Measurements from ENCODE around the gene PTPN3. TPM values are rescaled to one million over a fixed set of nuclear protein-coding genes. Genes with fewer than 3 reads are reported as not detected.

PTPN3 gene
- total RNA-seq, 1 experiment from 2014 or later, result 10.4 TPM

- Histone ChIP-seq H3K9me3 (ENCODE audit: control insufficient read depth, insufficient read depth, low read depth, low read length) (no peaks in the 10 kb centered on the region), H3K36me3 (ENCODE audit: control insufficient read depth, insufficient read depth, low read length) (0 out of 2 replicates have a peak, but pooled peaks cover 3% of the 10 kb centered on the region), H3K27ac (ENCODE audit: low read length) (no peak overlapping the region), H3K4me1 (ENCODE audit: control insufficient read depth, insufficient read depth, low read length) (no peaks in the 10 kb centered on the region), H3K4me3 (ENCODE audit: low read depth in 2 of 2, low read length in 2 of 2) (no peak overlapping the region), H3K27me3 (ENCODE audit: control insufficient read depth, insufficient read depth, low read length) (no peaks in the 10 kb centered on the region)
- intact Hi-C loops (cut with micrococcal nuclease; ENCODE audit: unreplicated experiment) (no loop called here), in situ Hi-C loops (cut with HindIII; ENCODE audit: low pct_unique_long_range_greater_than_20kb, low sequenced_read_pairs) (no loop called here)
- ATAC-seq, result no peak
- no TSS peak for BruUV-seq (replicated peaks)
- ChIA-PET CTCF (no interaction called here), POLR2A (interaction anchor here (0.6 kb wide), 1 partner anchor 54 kb away, joined by 5 read pairs; no protein-coding TSS in a partner anchor)
- DNase-seq (ENCODE audit: low read depth, low spot score), result no peak
- TF ChIP-seq POLR2AphosphoS5 (IDR thresholded peaks at IDR 0.05; ENCODE audit: low read depth, low read length), result no peak
- no peak for TF ChIP-seq TCF7L2 (IDR thresholded peaks at IDR 0.05; ENCODE audit: low read depth, low read length)
- no peak for TF ChIP-seq CTCF (IDR thresholded peaks at IDR 0.05)
- TF ChIP-seq SIN3A (IDR thresholded peaks at IDR 0.05; ENCODE audit: borderline replicate concordance, insufficient read depth, low read depth, low read length), result no peak
- TF ChIP-seq, protein P1, sequence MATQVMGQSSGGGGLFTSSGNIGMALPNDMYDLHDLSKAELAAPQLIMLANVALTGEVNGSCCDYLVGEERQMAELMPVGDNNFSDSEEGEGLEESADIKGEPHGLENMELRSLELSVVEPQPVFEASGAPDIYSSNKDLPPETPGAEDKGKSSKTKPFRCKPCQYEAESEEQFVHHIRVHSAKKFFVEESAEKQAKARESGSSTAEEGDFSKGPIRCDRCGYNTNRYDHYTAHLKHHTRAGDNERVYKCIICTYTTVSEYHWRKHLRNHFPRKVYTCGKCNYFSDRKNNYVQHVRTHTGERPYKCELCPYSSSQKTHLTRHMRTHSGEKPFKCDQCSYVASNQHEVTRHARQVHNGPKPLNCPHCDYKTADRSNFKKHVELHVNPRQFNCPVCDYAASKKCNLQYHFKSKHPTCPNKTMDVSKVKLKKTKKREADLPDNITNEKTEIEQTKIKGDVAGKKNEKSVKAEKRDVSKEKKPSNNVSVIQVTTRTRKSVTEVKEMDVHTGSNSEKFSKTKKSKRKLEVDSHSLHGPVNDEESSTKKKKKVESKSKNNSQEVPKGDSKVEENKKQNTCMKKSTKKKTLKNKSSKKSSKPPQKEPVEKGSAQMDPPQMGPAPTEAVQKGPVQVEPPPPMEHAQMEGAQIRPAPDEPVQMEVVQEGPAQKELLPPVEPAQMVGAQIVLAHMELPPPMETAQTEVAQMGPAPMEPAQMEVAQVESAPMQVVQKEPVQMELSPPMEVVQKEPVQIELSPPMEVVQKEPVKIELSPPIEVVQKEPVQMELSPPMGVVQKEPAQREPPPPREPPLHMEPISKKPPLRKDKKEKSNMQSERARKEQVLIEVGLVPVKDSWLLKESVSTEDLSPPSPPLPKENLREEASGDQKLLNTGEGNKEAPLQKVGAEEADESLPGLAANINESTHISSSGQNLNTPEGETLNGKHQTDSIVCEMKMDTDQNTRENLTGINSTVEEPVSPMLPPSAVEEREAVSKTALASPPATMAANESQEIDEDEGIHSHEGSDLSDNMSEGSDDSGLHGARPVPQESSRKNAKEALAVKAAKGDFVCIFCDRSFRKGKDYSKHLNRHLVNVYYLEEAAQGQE (IDR thresholded peaks at IDR 0.05; ENCODE audit: insufficient read depth in 1 of 2, low read depth in 2 of 2, low read length in 1 of 2), result no peak
Observed at GRCh38 chr9:109399258-109399767, 98.8 kb downstream of the PTPN3 start.

GRCh38 chr9:109391176-109391575 is 106.9 kb downstream of the PTPN3 start:
- POLR2A ChIA-PET, result no interaction called here
- in situ Hi-C loops (cut with HindIII; ENCODE audit: low pct_unique_long_range_greater_than_20kb, low sequenced_read_pairs) (no loop called here), intact Hi-C loops (cut with micrococcal nuclease; ENCODE audit: unreplicated experiment) (no loop called here)
- no TSS peak for BruUV-seq (replicated peaks)
- TF ChIP-seq, protein P1 (IDR thresholded peaks at IDR 0.05; ENCODE audit: insufficient read depth in 1 of 2, low read depth in 2 of 2, low read length in 1 of 2), result no peak
- no peak for TF ChIP-seq CTCF (IDR thresholded peaks at IDR 0.05)
- no peak for TF ChIP-seq POLR2AphosphoS5 (IDR thresholded peaks at IDR 0.05; ENCODE audit: low read depth, low read length)
- TF ChIP-seq TCF7L2 (IDR thresholded peaks at IDR 0.05; ENCODE audit: low read depth, low read length), result no peak
- no peak for TF ChIP-seq SIN3A (IDR thresholded peaks at IDR 0.05; ENCODE audit: borderline replicate concordance, insufficient read depth, low read depth, low read length)
- no peaks in the 10 kb centered on the region for H3K9me3 ChIP-seq (ENCODE audit: control insufficient read depth, insufficient read depth, low read depth, low read length)
- no peak overlapping the region for H3K4me3 ChIP-seq (ENCODE audit: low read depth in 2 of 2, low read length in 2 of 2)
- H3K27ac ChIP-seq (ENCODE audit: low read length), result no peak overlapping the region
- CTCF ChIA-PET, result no interaction called here
- H3K27me3 ChIP-seq (ENCODE audit: control insufficient read depth, insufficient read depth, low read length), result no peaks in the 10 kb centered on the region
- ATAC-seq (no peak), DNase-seq (ENCODE audit: low read depth, low spot score) (no peak)
- no peaks in the 10 kb centered on the region for H3K4me1 ChIP-seq (ENCODE audit: control insufficient read depth, insufficient read depth, low read length)
- peaks cover 2% of the 10 kb centered on the region for H3K36me3 ChIP-seq (ENCODE audit: control insufficient read depth, insufficient read depth, low read length)
